PC-9 (cell line): ENCODE results near the gene RNF11.

Experiments used
- EZH2 ChIP-seq: fragments of 200-600 bp; sonication (generic); IDR thresholded peaks from 2 replicates; pipeline ENCODE4 v1.8.0; 2017; ENCODE audit warnings: antibody characterized with exemption, low read depth
- TF ChIP-seq, protein P1 (sequence below): fragments of 200-600 bp; sonication (generic); conservative IDR thresholded peaks from 2 replicates; pipeline ENCODE4 v1.6.1; 2017; ENCODE audit warnings: mixed run types, antibody characterized with exemption, mild to moderate bottlenecking, moderate library complexity

DNA sequence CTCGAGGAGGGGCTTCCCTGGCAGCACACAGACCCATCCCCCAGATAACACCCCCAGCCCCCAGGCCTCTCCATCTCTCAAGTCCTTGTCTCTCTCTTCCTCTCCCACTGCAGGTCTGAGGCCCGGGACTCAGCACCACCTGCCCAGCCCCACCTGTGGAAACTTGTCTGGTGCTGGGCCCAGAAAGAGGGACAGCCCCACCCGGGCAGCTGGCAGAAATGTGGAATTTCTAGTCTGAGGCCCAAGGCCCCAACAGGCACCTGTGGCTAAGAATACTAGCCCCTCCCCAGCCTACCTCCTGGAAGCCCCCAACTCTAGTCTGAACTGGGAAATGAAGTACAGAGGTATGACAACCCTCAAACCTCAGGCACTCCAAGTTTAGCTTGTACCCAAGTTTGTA is 78.9 kb downstream of the RNF11 start:
- TF ChIP-seq EZH2, result no peak
- TF ChIP-seq, protein P1, sequence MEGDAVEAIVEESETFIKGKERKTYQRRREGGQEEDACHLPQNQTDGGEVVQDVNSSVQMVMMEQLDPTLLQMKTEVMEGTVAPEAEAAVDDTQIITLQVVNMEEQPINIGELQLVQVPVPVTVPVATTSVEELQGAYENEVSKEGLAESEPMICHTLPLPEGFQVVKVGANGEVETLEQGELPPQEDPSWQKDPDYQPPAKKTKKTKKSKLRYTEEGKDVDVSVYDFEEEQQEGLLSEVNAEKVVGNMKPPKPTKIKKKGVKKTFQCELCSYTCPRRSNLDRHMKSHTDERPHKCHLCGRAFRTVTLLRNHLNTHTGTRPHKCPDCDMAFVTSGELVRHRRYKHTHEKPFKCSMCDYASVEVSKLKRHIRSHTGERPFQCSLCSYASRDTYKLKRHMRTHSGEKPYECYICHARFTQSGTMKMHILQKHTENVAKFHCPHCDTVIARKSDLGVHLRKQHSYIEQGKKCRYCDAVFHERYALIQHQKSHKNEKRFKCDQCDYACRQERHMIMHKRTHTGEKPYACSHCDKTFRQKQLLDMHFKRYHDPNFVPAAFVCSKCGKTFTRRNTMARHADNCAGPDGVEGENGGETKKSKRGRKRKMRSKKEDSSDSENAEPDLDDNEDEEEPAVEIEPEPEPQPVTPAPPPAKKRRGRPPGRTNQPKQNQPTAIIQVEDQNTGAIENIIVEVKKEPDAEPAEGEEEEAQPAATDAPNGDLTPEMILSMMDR, result no peak
